GM12878 (cell line): ENCODE results near the gene ADAP1.

Experiments
- EZH2 ChIP-seq: IDR thresholded peaks from 2 replicates; pipeline ENCODE4 v1.6.1; 2012; ENCODE audit warnings: low read depth, mild to moderate bottlenecking, control low read depth, inconsistent platforms, low read length, borderline replicate concordance; ENCODE audit not compliant: control insufficient read depth
- MXI1 ChIP-seq: fragments of 150-350 bp; IDR thresholded peaks from 2 replicates; pipeline ENCODE4 v1.6.1; 2011; ENCODE audit warnings: low read depth, mild to moderate bottlenecking, inconsistent platforms, low read length, improper control_type of control experiment
- PML ChIP-seq: IDR thresholded peaks from 2 replicates; pipeline ENCODE4 v1.6.1; 2012; ENCODE audit warnings: low read length, inconsistent platforms
- POLR2AphosphoS5 ChIP-seq: IDR thresholded peaks from 2 replicates; pipeline ENCODE4 v1.6.1; 2011; ENCODE audit warnings: mild to moderate bottlenecking, low read length, inconsistent platforms
- TF ChIP-seq, protein P1 (sequence below): IDR thresholded peaks from 2 replicates; pipeline ENCODE4 v1.6.1; 2012; ENCODE audit warnings: low read depth, low read length, improper control_type of control experiment
- TF ChIP-seq, protein P2 (sequence below), 3 experiments: IDR thresholded peaks in 2 of 3; conservative IDR thresholded peaks in 1 of 3; 2 replicates each; pipeline ENCODE4 v1.5.1; 2011; ENCODE audit warnings: low read depth in 3 of 3, low read length in 3 of 3, mild to moderate bottlenecking in 3 of 3, control low read depth in 2 of 3, moderate library complexity in 2 of 3, inconsistent platforms in 1 of 3, mixed read lengths in 1 of 3; ENCODE audit not compliant: control insufficient read depth in 2 of 3, insufficient read depth in 1 of 3; ENCODE audit errors: extremely low read depth in 1 of 3

DNA sequence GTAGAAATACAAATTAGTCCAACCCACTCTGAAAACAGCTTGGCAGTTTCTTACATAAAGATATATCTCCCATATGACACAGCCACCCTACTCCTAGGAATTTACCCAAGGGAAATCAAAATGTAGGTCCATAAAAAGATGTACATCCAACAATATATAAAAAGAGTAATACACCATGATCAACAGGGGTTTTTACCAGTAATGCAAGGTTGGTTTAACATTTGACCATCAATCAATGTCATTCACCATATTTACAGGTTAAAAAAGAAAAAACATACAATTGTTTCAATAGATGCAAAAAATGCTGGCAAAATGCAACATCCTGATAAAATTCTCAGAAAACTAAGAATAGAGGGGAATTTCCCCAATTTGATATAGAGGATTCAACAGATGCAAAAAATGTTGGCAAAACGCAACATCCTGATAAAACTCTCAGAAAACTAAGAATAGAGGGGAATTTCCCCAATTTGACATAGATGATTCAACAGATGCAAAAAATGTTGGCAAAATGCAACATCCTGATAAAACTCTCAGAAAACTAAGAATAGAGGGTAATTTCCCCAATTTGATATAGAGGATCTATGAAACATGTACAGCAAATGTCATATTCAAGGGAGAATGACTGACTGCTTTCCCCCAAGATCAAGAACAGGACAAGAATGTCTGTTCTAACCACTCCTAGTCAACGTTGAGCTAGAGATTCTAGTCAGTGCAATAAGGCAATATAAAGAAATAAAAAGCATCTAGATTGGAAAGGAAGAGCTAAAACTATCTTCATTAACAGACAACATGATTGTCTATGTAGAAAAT lies 13.7 kb downstream of the ADAP1 start:
- TF ChIP-seq POLR2AphosphoS5 (no peak), EZH2 (no peak), MXI1 (no peak), PML (no peak)
- TF ChIP-seq, protein P1, sequence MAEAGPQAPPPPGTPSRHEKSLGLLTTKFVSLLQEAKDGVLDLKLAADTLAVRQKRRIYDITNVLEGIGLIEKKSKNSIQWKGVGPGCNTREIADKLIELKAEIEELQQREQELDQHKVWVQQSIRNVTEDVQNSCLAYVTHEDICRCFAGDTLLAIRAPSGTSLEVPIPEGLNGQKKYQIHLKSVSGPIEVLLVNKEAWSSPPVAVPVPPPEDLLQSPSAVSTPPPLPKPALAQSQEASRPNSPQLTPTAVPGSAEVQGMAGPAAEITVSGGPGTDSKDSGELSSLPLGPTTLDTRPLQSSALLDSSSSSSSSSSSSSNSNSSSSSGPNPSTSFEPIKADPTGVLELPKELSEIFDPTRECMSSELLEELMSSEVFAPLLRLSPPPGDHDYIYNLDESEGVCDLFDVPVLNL = no peak
- TF ChIP-seq, protein P2, sequence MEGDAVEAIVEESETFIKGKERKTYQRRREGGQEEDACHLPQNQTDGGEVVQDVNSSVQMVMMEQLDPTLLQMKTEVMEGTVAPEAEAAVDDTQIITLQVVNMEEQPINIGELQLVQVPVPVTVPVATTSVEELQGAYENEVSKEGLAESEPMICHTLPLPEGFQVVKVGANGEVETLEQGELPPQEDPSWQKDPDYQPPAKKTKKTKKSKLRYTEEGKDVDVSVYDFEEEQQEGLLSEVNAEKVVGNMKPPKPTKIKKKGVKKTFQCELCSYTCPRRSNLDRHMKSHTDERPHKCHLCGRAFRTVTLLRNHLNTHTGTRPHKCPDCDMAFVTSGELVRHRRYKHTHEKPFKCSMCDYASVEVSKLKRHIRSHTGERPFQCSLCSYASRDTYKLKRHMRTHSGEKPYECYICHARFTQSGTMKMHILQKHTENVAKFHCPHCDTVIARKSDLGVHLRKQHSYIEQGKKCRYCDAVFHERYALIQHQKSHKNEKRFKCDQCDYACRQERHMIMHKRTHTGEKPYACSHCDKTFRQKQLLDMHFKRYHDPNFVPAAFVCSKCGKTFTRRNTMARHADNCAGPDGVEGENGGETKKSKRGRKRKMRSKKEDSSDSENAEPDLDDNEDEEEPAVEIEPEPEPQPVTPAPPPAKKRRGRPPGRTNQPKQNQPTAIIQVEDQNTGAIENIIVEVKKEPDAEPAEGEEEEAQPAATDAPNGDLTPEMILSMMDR (IDR thresholded peaks at IDR 0.05 in 2 of 3, conservative IDR thresholded peaks at IDR 0.05 in 1 of 3; ENCODE audit: control insufficient read depth in 2 of 3, extremely low read depth in 1 of 3, insufficient read depth in 1 of 3, low read depth in 3 of 3, low read length in 3 of 3) = no peak
